HG03442 (cell line): Measurements from ENCODE around the gene ASTN1.

Experiments
- ATAC-seq: cut with Tn5 transposase; IDR thresholded peaks from one replicate; pipeline ENCODE4 v1.9.1; 2021; ENCODE audit warnings: mild to moderate bottlenecking, moderate library complexity; ENCODE audit not compliant: unreplicated experiment

Gene ASTN1

DNA sequence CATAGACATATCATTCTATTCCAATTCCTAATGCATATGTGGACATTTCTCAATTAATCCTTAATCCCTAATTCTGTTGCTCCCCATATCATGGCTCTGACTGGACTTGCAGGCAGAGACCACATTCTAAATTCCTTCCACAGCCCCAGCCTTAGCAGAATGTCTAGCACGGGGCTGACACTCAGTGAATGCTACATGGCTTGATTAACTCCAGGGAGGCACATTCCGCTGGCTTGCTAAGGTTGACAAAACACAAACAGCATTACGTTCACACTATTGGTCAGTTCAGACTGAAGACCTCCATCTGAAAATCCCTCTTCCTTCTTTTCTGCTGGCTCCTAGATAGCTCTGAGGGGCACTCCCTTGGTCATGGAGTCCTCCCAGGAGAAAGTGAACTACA lies 119.4 kb downstream of the ASTN1 start:
- ATAC-seq, result no peak

GRCh38 chr1:177044390-177044789 lies 120.1 kb downstream of the ASTN1 start:
- no peak for ATAC-seq

DNA sequence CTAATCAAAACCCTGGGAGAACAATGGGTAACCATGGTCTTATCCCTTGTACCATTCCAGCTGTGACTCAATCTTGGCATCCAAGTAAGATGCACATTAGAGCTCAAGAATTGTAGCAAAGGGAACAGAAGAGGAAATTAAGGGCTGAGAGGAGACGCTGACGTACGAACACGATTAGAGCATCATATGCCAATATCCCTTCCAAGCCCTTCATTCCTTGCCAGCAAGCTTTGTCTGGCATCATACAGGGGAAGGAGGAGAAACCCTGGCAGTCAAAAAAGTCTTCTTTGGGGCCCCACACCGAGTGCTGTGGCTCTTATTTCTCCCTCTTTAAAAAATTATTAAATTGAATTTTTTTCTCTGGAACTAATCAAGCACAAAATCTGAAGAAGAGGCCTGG lies 120.9 kb downstream of the ASTN1 start:
- ATAC-seq, result no peak

GRCh38 chr1:177035586-177035985 lies 128.9 kb downstream of the ASTN1 start:
- ATAC-seq, result no peak

- no peak for ATAC-seq
Measured at GRCh38 chr1:177033628-177034027, 130.9 kb downstream of the ASTN1 start.

- ATAC-seq, result no peak
Measured at GRCh38 chr1:177032434-177032833, 132.1 kb downstream of the ASTN1 start.

DNA sequence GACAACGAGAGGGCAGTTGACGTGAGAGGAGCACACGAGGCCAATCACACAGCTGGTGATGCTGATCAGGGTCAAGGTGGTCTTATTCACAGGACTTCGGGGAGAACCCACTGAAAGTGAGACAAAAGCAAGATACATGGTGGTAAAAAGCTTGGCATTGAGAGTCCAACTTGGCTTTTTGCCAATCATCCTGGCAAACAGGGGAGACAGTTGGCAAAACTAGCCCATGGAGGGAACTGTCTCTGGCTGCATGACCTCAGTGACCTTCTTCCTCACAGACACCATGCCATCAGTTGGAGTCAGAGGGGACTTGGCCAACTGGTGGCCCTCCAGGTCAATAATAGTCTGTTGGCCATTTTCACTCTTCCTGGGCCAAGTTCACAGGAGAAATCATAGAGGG lies 139.9 kb downstream of the ASTN1 start:
- no peak for ATAC-seq

GRCh38 chr1:177023726-177024125 lies 140.8 kb downstream of the ASTN1 start:
- ATAC-seq, result no peak

GRCh38 chr1:177023249-177023648 lies 141.3 kb downstream of the ASTN1 start:
- no peak for ATAC-seq

DNA sequence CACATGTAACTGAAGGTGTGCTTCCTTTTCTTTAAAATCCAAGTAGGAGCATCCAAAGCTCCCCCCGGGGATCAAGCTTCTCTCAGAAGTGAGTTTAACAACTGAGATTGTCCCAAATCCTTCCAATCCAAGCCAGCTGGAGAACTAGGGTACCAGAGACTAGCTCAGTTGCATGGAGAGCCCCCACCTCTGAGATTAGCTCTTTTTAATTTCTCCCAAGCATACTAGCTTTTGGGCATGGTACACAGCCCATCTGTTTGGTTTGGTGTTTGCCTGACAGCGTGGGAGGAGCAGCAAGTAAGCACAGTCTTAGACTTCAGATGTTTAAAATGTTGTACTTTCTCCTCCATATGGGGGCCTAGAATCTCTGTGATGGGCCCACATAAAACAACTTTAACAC lies 142.8 kb downstream of the ASTN1 start:
- ATAC-seq, result no peak

DNA sequence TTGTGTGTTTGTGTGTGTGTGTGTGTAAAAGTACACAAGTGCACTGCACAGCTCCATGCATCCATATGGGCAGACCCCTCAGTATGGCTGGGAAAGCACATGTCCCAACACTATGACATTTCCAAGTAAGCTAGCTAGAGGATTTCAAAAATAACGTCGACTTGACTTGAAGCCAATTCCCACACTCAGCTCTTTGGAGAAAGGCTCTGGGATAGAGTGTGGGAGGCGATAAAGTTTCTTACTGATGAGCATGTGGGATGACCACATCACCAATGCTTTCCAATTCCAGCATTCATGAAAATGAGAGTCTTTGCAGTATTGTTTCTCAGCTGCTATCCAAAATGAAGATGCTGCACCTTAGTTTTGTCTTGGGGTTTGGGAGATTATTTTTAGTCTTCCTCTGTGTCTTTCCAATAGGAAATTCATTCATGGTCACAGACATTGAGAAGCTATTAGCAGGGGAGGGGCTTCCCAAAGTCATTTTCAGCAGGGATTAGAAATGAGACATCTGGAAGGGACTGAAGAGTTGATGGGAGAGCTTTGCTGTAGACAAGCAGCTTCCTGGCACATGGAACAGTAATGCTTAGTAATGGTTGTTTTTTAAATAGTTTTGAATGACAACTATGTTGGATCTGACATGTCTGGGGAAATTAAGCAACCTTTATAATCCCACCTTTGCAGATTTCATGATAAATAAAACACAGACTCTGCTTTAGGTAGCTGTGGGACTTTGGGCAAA lies 143.5 kb downstream of the ASTN1 start:
- no peak for ATAC-seq

GRCh38 chr1:177017287-177017852 lies 147.1 kb downstream of the ASTN1 start:
- no peak for ATAC-seq

DNA sequence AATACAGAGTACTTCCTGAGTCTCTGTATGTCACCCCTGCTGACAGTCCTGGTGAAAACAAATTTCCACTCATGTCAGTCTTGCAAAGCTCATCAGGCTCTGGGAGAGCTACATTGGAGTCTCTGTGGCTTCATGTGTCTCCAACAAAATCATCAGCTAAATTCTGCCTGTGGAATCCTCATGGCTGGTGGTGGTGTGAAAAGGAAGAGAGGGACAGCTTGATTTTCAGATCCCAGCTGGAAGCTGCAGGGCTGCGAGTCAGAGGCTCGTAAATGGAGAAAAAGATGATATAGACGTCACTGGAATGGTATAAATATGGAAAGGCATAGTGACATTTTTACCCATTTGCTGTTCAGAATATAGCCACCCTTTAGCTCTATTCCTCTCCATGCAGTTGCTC lies 150.2 kb downstream of the ASTN1 start:
- no peak for ATAC-seq

DNA sequence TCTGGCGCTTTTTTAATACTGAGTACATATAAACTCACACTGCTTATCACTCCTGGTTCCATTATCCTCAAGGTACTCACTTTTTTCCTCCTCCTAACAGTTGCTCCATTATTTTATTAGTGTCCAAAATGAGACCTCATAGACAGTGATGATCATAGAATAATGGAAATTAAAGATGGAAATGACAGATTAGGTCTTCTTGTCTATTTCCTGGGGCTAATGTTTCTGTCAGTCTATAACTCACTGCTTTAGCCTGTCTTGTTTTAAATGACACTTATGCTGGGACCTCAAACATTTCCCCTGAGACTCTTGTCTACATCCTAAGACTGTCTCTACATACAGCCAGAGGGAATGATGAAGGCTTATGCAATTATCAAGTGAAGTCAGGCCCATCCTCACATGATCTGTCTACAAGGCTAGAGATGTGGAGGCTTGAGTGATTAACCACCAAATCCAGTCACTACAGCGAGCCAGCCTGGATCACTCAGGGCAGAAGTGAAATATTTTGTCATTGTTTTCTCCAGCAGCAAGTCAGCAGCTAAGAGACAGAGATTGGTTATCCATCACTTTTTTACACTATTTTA lies 152.1 kb downstream of the ASTN1 start:
- ATAC-seq, result no peak

DNA sequence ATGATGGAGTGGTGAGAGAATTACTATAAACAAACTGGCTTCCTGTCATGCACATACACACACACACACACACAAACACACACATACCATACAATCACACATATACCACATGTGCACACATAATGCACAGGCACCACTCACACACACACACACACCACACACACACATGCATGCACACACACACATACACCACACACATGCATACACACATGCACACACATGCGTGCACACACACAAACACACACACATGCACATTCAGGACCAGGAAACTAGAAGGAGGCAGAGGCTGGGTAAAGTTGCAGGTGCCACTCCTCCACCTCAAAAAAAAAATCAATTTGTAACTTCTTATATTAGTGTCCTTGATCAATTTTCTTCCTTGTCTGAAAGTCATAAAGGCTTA lies 153.0 kb downstream of the ASTN1 start:
- ATAC-seq, result no peak

DNA sequence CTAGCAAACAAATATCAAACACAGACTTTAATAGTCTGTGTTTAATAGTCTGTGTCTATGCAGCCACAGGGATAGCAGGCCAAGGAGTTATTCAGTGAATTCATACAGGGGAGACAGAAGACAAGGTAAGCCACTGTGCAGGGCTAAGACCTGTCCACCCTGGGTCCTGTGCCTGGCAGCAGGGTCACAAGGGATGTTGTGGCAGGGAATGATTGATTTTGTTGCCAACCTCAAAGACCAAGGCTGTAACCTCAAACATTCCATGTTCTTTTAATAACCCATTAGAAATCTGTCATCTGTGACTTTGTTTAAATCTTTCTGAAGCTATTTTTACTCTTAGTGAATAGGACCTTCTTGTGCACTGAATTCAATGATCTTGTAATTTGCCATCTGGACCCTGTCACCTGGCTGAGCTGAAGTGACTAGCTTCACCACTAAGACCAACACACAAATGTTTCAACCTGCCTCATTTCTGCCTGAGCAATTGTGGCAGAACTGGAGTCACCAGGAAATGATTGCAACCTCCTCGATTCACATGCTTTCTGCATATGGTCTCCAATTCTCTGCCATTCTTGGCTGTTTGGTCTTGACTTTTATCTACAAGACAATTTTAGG lies 154.2 kb downstream of the ASTN1 start:
- ATAC-seq, result no peak

DNA sequence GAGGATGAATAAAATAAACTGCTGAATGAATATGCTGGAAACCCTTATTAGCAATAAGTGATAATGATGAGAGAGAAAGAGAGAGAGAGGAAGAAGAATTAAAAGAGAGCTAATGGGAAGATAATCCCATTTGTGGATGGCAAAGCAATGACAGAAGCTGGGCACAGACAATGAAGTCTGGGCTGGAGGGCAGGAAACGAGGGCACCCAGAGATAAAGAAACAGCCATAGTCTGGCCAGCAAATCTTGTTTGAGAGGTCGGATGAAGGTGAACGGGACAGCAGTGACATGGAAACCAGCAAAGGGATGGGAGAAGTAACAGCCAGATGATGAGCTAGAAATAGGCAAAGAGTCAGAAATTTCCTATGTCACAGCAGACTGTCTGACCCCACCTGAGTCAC lies 155.9 kb downstream of the ASTN1 start:
- no peak for ATAC-seq

GRCh38 chr1:177007437-177008161 lies 156.9 kb downstream of the ASTN1 start:
- no peak for ATAC-seq

DNA sequence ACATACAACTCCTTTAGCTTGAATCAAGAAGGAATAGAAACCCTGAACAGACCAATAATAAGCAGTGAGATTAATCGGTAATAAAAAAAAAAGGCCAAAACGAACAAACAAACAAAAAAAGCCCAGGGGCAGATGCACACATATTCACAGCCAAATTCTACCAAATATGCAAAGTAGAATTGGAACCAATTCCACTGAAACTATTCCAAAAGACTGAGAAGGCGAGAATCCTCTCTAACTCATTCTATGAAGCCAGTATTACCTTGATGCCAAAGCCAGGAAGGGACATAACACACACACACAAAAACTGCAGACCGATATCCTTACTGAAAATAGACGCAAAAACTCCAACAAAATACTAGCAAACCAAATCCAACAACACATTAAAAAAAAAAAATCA lies 161.6 kb downstream of the ASTN1 start:
- no peak for ATAC-seq

DNA sequence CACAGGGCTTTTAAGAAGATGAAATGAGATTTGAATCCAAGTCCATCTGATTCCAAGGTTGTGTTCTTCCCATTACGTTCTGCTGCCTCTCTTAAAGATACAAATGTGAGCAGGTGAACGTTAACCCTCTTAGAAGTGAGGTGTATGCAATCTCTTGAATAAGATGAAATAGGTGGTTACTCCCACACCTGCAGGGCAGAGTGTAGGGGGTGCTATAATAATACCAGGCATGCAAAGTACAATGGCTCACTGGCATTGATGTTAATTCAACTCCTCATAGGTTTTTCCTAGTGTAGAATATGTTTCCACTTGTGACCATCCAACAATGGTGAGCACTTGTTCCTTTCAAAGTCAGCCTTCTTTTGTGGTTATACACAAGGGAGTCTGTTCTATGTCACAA lies 163.0 kb downstream of the ASTN1 start:
- ATAC-seq, result no peak

DNA sequence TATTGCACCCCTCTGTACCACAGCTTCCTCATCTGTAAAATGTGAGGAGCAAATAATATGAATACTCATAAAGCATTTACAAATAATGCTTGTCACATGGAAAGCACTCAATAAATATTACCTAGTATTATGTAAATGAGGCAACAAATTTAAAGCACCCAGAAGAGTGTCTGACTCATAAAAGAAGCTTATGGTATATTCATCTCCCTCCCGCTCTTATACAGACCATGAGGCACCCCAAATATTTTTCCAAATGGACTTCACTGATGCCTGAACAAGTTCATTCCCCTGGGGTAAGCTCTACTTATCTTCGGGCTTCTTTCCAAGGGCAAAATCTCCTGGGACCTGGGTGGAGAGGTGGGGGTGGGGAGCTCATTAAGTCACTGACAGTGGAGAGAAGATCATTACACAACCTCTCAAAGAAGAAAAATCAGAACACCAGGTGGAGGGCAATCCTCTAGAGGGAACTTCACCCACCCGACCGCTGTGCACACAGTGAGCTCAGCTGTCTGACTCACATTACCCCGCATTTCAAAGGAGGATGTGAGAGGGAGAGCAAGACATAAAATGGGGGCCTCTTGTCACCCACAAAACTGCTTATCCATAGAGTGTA lies 166.2 kb downstream of the ASTN1 start:
- ATAC-seq, result no peak
